ENCODE measurements around the gene PPIE. TPM values are rescaled to one million over a fixed set of nuclear protein-coding genes. Genes with fewer than 3 reads are reported as not detected.
"Not testable (repeated sequence)": the region's sequence is repeated elsewhere in the genome, so short reads cannot be mapped to it uniquely, and the experiment has no call there.

Gene PPIE
- total and polyA plus RNA-seq, 12 donors = 34.3 to 78.9 (median 42.8) TPM

DNA sequence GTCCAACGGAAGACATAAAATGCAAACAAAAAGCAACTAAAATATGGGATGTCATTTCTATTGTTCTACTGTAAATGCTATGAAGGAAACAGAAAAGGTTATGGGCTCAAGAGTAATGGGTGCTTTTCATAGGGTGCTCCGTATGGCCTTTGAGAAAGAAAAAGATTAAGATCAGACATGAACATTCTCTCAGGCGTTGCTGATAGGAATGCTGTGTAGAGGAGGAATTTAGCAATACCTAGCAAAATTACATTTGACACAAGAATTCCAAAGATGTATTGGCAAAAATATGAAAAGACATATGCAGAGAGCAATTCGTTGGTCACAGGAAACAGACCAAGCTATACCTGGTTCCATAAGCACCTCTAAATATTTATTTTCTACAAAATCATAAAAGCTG is 38.2 kb downstream of the PPIE start:
- no peak for TF ChIP-seq POLR2A (IDR thresholded peaks at IDR 0.05)
- TF ChIP-seq, protein P1, sequence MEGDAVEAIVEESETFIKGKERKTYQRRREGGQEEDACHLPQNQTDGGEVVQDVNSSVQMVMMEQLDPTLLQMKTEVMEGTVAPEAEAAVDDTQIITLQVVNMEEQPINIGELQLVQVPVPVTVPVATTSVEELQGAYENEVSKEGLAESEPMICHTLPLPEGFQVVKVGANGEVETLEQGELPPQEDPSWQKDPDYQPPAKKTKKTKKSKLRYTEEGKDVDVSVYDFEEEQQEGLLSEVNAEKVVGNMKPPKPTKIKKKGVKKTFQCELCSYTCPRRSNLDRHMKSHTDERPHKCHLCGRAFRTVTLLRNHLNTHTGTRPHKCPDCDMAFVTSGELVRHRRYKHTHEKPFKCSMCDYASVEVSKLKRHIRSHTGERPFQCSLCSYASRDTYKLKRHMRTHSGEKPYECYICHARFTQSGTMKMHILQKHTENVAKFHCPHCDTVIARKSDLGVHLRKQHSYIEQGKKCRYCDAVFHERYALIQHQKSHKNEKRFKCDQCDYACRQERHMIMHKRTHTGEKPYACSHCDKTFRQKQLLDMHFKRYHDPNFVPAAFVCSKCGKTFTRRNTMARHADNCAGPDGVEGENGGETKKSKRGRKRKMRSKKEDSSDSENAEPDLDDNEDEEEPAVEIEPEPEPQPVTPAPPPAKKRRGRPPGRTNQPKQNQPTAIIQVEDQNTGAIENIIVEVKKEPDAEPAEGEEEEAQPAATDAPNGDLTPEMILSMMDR (IDR thresholded peaks at IDR 0.05) = no peak
- WGBS, 4 donors = 71 to 78% (median 77%) methylated on average over 4 of the region's 4 CpGs
- H3K4me3 ChIP-seq = no peak overlapping the region
- no peaks in the 10 kb centered on the region for H3K9me3 ChIP-seq (replicated peaks in 1 of 3)
- H3K4me1 ChIP-seq (replicated peaks in 1 of 2) = no peaks in the 10 kb centered on the region
- DNase-seq = no peak
- intact Hi-C loops (cut with DNase I) = no loop called here
- no peaks in the 10 kb centered on the region for H3K36me3 ChIP-seq (replicated peaks in 1 of 2)
- H3K27me3 ChIP-seq = no peaks in the 10 kb centered on the region
- no peak overlapping the region for H3K27ac ChIP-seq

DNA sequence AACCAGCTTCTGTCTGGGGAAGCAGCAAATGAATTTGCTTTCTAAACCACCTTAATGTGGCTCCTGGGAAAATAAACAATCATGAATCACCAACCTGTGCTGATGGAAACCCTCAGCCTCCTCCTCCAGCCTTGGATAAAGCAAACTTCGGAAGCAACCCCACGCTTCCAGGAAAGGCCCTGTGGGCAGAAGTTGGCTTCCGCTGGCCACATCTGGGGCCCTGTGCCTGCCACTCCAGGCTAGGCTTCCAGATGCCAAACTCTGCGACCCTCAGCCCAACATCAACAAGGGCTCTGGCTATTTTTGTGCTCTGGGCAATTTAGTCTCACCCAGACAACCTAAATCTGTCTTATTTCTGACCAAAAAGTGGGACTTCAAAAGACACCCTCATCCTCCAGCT is 38.6 kb downstream of the PPIE start:
- no peaks in the 10 kb centered on the region for H3K4me1 ChIP-seq (replicated peaks in 1 of 2)
- intact Hi-C loops (cut with DNase I) = no loop called here
- WGBS, 4 donors = 68 to 86% (median 79%) methylated on average over 3 to 4 of the region's 4 CpGs
- no peak for DNase-seq
- no peak overlapping the region for H3K27ac ChIP-seq
- no peaks in the 10 kb centered on the region for H3K36me3 ChIP-seq (replicated peaks in 1 of 2)
- H3K4me3 ChIP-seq = no peak overlapping the region
- no peaks in the 10 kb centered on the region for H3K27me3 ChIP-seq
- H3K9me3 ChIP-seq (replicated peaks in 1 of 3) = no peaks in the 10 kb centered on the region
- no peak for TF ChIP-seq POLR2A (IDR thresholded peaks at IDR 0.05)
- TF ChIP-seq, protein P1 (IDR thresholded peaks at IDR 0.05) = no peak

DNA sequence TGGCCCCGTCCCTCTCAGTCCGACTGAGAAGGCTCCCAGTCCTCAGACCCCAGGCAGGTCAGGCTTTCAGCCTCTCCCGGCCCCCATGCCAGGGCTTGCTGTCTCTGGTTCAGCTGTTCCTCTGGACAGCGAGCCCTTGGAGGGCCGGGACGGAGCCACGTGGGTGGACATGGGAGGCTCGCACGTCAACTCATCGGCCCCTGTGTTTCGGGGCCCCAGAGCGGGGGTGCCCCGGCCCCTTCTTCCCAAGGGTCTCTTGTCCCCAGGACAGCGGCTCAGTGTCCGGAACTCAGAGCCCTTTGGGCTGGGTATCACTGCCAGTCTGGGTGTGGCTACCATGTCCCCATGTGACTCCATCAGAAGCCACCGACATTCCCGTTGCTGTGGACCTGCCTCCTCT is 39.2 kb downstream of the PPIE start:
- H3K27ac ChIP-seq = not testable (repeated sequence)

DNA sequence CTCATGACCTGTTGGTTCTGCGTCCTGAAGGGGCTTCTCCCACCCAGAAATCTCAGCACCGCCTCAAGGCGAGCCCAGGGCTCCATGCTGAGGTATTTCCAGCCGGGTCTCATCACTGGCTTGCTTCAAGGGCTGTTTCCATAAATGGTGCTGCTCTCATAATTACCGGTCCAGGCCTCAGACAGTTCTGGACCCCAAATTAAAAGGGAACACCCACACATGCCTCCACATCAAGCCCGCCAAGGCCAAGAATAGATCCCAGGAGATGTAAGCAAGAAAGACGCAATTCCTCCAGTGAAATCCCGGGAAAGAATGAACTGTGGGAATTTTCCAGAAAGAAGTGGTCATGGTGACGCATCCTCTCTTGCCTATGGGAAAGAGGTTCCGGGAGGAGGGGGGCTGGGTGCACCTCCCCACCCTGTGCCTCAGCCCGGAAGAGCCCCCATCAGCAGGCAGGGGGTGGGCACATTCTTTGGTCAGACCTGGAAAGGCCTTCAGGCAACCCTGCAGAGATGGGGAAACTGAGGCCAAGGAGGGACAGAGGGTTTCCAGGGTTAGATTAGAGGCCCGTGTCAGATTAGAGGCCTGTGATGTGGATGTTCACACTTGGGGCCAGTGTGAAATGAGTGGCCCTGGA is 39.9 kb downstream of the PPIE start:
- H3K27me3 ChIP-seq; DNase-seq; H3K36me3 ChIP-seq (replicated peaks in 1 of 2); intact Hi-C loops (cut with DNase I); H3K9me3 ChIP-seq (replicated peaks in 1 of 3); H3K4me1 ChIP-seq (replicated peaks in 1 of 2); H3K4me3 ChIP-seq; H3K27ac ChIP-seq: not testable (repeated sequence)
- 73 to 89% (median 86%) methylated on average over 7 to 11 of the region's 12 CpGs for WGBS, 4 donors

More for the DNA sequence above, 39.2 kb downstream of the PPIE start:
- H3K4me1 ChIP-seq (replicated peaks in 1 of 2); H3K36me3 ChIP-seq (replicated peaks in 1 of 2); DNase-seq; H3K27me3 ChIP-seq; intact Hi-C loops (cut with DNase I); H3K9me3 ChIP-seq (replicated peaks in 1 of 3); H3K4me3 ChIP-seq: not testable (repeated sequence)
- WGBS, 4 donors = 89 to 100% (median 92%) methylated on average over 2 to 14 of the region's 17 CpGs; no CpG with 5 or more reads in 1 of the 4 donors

DNA sequence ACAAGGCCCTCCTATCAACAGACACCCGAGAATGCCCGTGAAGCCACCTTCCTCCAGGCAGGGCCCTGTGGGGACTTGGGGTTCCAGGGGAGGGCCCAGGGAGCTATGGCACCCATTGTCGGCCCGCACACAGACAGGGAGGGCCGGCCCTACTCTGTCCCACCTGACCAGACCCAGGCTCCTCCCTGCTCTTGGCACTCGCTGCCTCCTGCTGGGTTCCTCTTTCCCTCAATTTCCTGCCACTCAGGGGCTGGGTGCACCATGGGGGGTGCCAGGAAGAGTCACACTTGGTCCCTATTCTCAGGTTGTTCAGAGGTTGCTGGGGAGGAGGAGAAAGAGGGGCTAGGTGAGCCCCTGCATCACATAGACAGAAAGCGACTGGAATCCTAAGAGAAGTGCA is 40.5 kb downstream of the PPIE start:
- DNase-seq = no peak
- Histone ChIP-seq H3K4me3 (no peak overlapping the region), H3K9me3 (replicated peaks in 1 of 3) (no peaks in the 10 kb centered on the region), H3K27ac (no peak overlapping the region), H3K4me1 (replicated peaks in 1 of 2) (no peaks in the 10 kb centered on the region), H3K27me3 (no peaks in the 10 kb centered on the region), H3K36me3 (replicated peaks in 1 of 2) (no peaks in the 10 kb centered on the region)
- intact Hi-C loops (cut with DNase I) = no loop called here
- WGBS, 4 donors = 72 to 85% (median 76%) methylated on average over 4 to 7 of the region's 7 CpGs
- TF ChIP-seq, protein P1 (IDR thresholded peaks at IDR 0.05) = no peak
- TF ChIP-seq POLR2A (IDR thresholded peaks at IDR 0.05) = no peak

Measured in adrenal gland (tissue), 12 donors.